Smooth muscle cell (in vitro differentiated cells): ENCODE data around the gene GREB1. TPM values are rescaled to one million over a fixed set of nuclear protein-coding genes. Genes with fewer than 3 reads are reported as not detected.

Experiments
- DNase-seq: peaks from one replicate; lab custom pipeline; 2025; ENCODE audit not compliant: unreplicated experiment; lab: John Stamatoyannopoulos, UW
- H2AFZ ChIP-seq: fragments of 200-600 bp; sonication (generic); 2 replicates; pipeline ENCODE4 v1.6.0; 2016; ENCODE audit warnings: antibody characterized with exemption, low read depth, mild to moderate bottlenecking
- H3F3A ChIP-seq: fragments of 200-600 bp; sonication (generic); 2 replicates; pipeline ENCODE4 v1.6.0; 2017; ENCODE audit warnings: antibody characterized with exemption, low read depth
- H3K27ac ChIP-seq: fragments of 200-600 bp; sonication (generic); 2 replicates; pipeline ENCODE4 v1.5.1; 2016; ENCODE audit warnings: low read depth, mild to moderate bottlenecking
- H3K27me3 ChIP-seq: fragments of 200-600 bp; sonication (generic); 2 replicates; pipeline ENCODE4 v1.6.1; 2016; ENCODE audit warnings: low read depth, mild to moderate bottlenecking
- H3K36me3 ChIP-seq: fragments of 200-600 bp; sonication (generic); 2 replicates; pipeline ENCODE4 v1.5.1; 2016; ENCODE audit warnings: low read depth
- H3K4me1 ChIP-seq: fragments of 200-600 bp; sonication (generic); 2 replicates; pipeline ENCODE4 v1.5.1; 2016; ENCODE audit warnings: low read depth
- H3K4me2 ChIP-seq: fragments of 200-600 bp; sonication (generic); 2 replicates; pipeline ENCODE4 v1.6.0; 2016; ENCODE audit warnings: mild to moderate bottlenecking
- H3K4me3 ChIP-seq: fragments of 200-600 bp; sonication (generic); 2 replicates; pipeline ENCODE4 v1.5.1; 2016; ENCODE audit warnings: mild to moderate bottlenecking
- H3K79me2 ChIP-seq: fragments of 200-600 bp; sonication (generic); 2 replicates; pipeline ENCODE4 v1.6.0; 2016; ENCODE audit warnings: low read depth, mild to moderate bottlenecking
- H3K9ac ChIP-seq: fragments of 200-600 bp; sonication (generic); 2 replicates; pipeline ENCODE4 v1.6.0; 2016; ENCODE audit warnings: low read depth
- H3K9me3 ChIP-seq: fragments of 200-600 bp; sonication (generic); replicated peaks from 2 replicates; pipeline ENCODE4 v1.5.1; 2016; ENCODE audit warnings: low read depth
- H4K20me1 ChIP-seq: fragments of 200-600 bp; sonication (generic); 2 replicates; pipeline ENCODE4 v1.6.0; 2016; ENCODE audit warnings: low read depth
- CTCF ChIP-seq: fragments of 200-600 bp; sonication (generic); IDR thresholded peaks from 2 replicates; pipeline ENCODE4 v1.5.1; 2017; ENCODE audit warnings: borderline replicate concordance, mild to moderate bottlenecking, antibody characterized with exemption; ENCODE audit not compliant: insufficient read depth, poor library complexity, severe bottlenecking
- WGBS: methylation state at CpG from one replicate; pipeline ENCODE4 v1.1.7; 2016; ENCODE audit warnings: low lambda C conversion rate; 5-methylcytosine and 5-hydroxymethylcytosine counted together
- polyA plus RNA-seq: library from polyadenylated mRNA; unstranded; fragments of >200 nt; fragmentation: Nextera tagmentation; extraction: Ambion mirVana; gene quantifications from 2 replicates; pipeline ENCODE4 v1.2.1, GENCODE V29; 2016
- total RNA-seq: library from RNA; depleted of rRNA; stranded (reverse); fragments of >200 nt; gene quantifications from 2 replicates; pipeline ENCODE4 v1.2.3, GENCODE V29; 2014

Gene GREB1
- total and polyA plus RNA-seq, 2 experiments from 2014 or later: 1.7 to 4.3 TPM

DNA sequence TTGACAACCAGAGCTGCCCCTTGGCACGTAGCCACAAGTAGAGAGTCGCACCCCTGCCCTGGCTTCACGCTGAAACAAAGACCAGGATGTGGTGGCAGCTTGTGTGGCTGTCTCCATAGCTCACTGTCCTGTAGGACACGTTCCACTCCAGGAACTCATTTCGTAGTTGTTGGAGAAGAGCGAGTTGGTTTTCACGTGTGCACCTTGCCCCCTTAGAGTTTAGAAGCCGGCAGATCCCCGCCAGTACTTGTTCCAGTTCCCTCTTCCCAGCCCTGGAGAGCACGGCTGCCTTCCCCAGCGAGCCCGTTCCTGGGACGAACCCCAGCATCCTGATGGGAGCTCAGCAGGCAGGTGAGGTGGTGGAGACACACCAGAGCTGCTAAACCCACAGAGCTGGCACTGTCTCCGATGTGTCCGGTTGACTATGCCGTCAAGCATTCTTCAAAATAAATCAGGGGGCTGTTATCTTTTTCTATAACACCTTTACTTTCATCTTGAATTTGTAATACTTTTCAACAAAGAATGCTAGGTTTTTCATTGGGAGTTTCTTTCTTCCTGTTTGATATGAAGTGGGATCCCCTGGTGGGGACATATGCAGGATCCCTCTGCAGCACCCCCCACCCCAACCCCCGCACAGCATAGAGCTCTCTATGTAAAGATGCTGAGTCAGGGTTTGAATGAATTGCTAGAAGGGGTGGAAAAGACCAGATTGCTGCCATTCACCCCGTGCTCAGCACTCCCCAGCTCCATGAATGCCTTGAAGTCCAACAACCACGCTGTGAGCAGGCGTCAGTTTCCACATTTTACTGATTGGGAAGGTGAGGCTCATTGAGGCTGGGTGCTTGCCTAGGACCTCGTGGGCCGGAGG is 44.5 kb downstream of the GREB1 start:
- no peak for DNase-seq
- Histone ChIP-seq H3K79me2 (no peaks in the 10 kb centered on the region), H4K20me1 (no peaks in the 10 kb centered on the region), H3K27ac (no peak overlapping the region), H3K9me3 (no peaks in the 10 kb centered on the region), H3K36me3 (no peaks in the 10 kb centered on the region), H3K9ac (no peak overlapping the region), H3K4me2 (no peak overlapping the region), H3K4me1 (peaks cover 11% of the 10 kb centered on the region), H3K4me3 (no peak overlapping the region), H3F3A (no peaks in the 10 kb centered on the region), H2AFZ (no peak overlapping the region), H3K27me3 (no peaks in the 10 kb centered on the region)
- 93% methylated on average over 22 of the region's 22 CpGs for WGBS
- no peak for TF ChIP-seq CTCF

- Histone ChIP-seq H3K9ac (no peak overlapping the region), H4K20me1 (no peaks in the 10 kb centered on the region), H3K4me1 (peaks cover 7% of the 10 kb centered on the region), H3K4me2 (no peak overlapping the region), H3F3A (no peaks in the 10 kb centered on the region), H3K4me3 (no peak overlapping the region), H3K79me2 (no peaks in the 10 kb centered on the region), H3K27me3 (no peaks in the 10 kb centered on the region), H3K9me3 (no peaks in the 10 kb centered on the region), H3K27ac (no peak overlapping the region), H3K36me3 (no peaks in the 10 kb centered on the region), H2AFZ (no peak overlapping the region)
- TF ChIP-seq CTCF: no peak
- DNase-seq: no peak
- 93% methylated on average over 11 of the region's 11 CpGs for WGBS
Measured at GRCh38 chr2:11578986-11579774, 45.3 kb downstream of the GREB1 start.

GRCh38 chr2:11579867-11580659 is 46.2 kb downstream of the GREB1 start:
- Histone ChIP-seq H3K4me1 (peaks cover 7% of the 10 kb centered on the region), H3K9ac (no peak overlapping the region), H3K36me3 (no peaks in the 10 kb centered on the region), H4K20me1 (no peaks in the 10 kb centered on the region), H3K9me3 (no peaks in the 10 kb centered on the region), H3K27ac (no peak overlapping the region), H3K27me3 (no peaks in the 10 kb centered on the region), H2AFZ (no peak overlapping the region), H3K4me2 (no peak overlapping the region), H3K4me3 (no peak overlapping the region), H3K79me2 (no peaks in the 10 kb centered on the region), H3F3A (no peaks in the 10 kb centered on the region)
- DNase-seq: no peak
- 88% methylated on average over 10 of the region's 10 CpGs for WGBS
- no peak for TF ChIP-seq CTCF
